ENCODE data around the gene R3HDM4. TPM values are rescaled to one million over a fixed set of nuclear protein-coding genes. Genes with fewer than 3 reads are reported as not detected.

R3HDM4 gene
- total and polyA plus RNA-seq, 9 of the 15 experiments (the other 6 are each of a cell fraction or from before 2014, with no cell fraction given): 3.2 to 154 (median 59.0) TPM

GRCh38 chr19:911197-912033 lies 1.6 kb downstream of the R3HDM4 start (continued):
- TF ChIP-seq ZNF518B (CRISPR knock-in tag; IDR thresholded peaks at IDR 0.05) (no peak), SAFB (IDR thresholded peaks at IDR 0.05; ENCODE audit: borderline replicate concordance, low read depth, low read length) (no peak), DLX4 (CRISPR knock-in tag; IDR thresholded peaks at IDR 0.05) (no peak), PHTF2 (CRISPR knock-in tag; IDR thresholded peaks at IDR 0.05) (no peak), NELFE (IDR thresholded peaks at IDR 0.05; ENCODE audit: insufficient read depth, insufficient read length) (no peak), GTF3C2 (IDR thresholded peaks at IDR 0.05; ENCODE audit: borderline replicate concordance, extremely low read depth, insufficient read length) (no peak), ILK (tag; IDR thresholded peaks at IDR 0.05; ENCODE audit: borderline replicate concordance, low read depth) (no peak), PRMT5 (CRISPR knock-in tag; IDR thresholded peaks at IDR 0.05) (no peak), ZFP30 (CRISPR knock-in tag; IDR thresholded peaks at IDR 0.05; ENCODE audit: borderline replicate concordance) (no peak), REST (IDR thresholded peaks at IDR 0.05; ENCODE audit: borderline replicate concordance) (no peak), REST (CRISPR knock-in tag; IDR thresholded peaks at IDR 0.05; ENCODE audit: low read depth) (no peak)

Measured in K562 (cell line).